Neural cell (in vitro differentiated cells): ENCODE measurements around the gene PIGL. TPM values are rescaled to one million over a fixed set of nuclear protein-coding genes. Genes with fewer than 3 reads are reported as not detected.

Source experiments
- H2AFZ ChIP-seq: fragments of 200-600, 300-800 bp; sonication (generic), shearing (Covaris generic); 2 replicates; pipeline ENCODE4 v1.6.0; 2014; ENCODE audit warnings: low read depth, mild to moderate bottlenecking, antibody characterized with exemption, low read length, moderate library complexity
- H3F3A ChIP-seq: fragments of 200-600 bp; shearing (Covaris generic); 2 replicates; pipeline ENCODE4 v1.6.1; 2016; ENCODE audit warnings: mild to moderate bottlenecking, moderate library complexity, mixed read lengths, antibody characterized with exemption, low read length; ENCODE audit not compliant: insufficient read depth, poor library complexity, severe bottlenecking
- H3K27ac ChIP-seq: fragments of 200-600, 300-800 bp; sonication (generic), shearing (Covaris generic); 2 replicates; pipeline ENCODE4 v1.5.1; 2014; ENCODE audit warnings: mild to moderate bottlenecking, low read length, moderate library complexity
- H3K27me3 ChIP-seq: fragments of 300-800, 200-600 bp; sonication (generic), shearing (Covaris generic); 2 replicates; pipeline ENCODE4 v1.6.0; 2014; ENCODE audit warnings: mild to moderate bottlenecking, low read depth, low read length, moderate library complexity; ENCODE audit not compliant: insufficient read depth
- H3K36me3 ChIP-seq: fragments of 300-800, 200-600 bp; sonication (generic), shearing (Covaris generic); 2 replicates; pipeline ENCODE4 v1.5.1; 2014; ENCODE audit warnings: mild to moderate bottlenecking, antibody characterized with exemption, low read length, moderate library complexity; ENCODE audit not compliant: insufficient read depth
- H3K4me2 ChIP-seq: fragments of 300-800, 200-600 bp; sonication (generic), shearing (Covaris generic); 2 replicates; pipeline ENCODE4 v1.6.0; 2014; ENCODE audit warnings: mild to moderate bottlenecking, low read length
- H3K4me3 ChIP-seq: fragments of 300-800, 200-600 bp; sonication (generic), shearing (Covaris generic); 2 replicates; pipeline ENCODE4 v1.5.1; 2014; ENCODE audit warnings: mild to moderate bottlenecking, low read length, moderate library complexity
- H3K79me2 ChIP-seq: fragments of 200-600 bp; shearing (Covaris generic); replicated peaks from 2 replicates; pipeline ENCODE4 v1.6.0; 2014; ENCODE audit warnings: mild to moderate bottlenecking, low read length, moderate library complexity; ENCODE audit not compliant: insufficient read depth
- H3K9ac ChIP-seq: fragments of 300-800, 200-600 bp; sonication (generic), shearing (Covaris generic); 2 replicates; pipeline ENCODE4 v1.6.1; 2016; ENCODE audit warnings: mild to moderate bottlenecking, low read length, mixed read lengths
- H3K9me2 ChIP-seq: fragments of 200-600 bp; shearing (Covaris generic); 2 replicates; pipeline ENCODE4 v1.6.1; 2016; ENCODE audit warnings: mild to moderate bottlenecking, low read length, mixed read lengths; ENCODE audit not compliant: insufficient read depth
- H3K9me3 ChIP-seq: fragments of 200-600, 300-800 bp; sonication (generic), shearing (Covaris generic); 2 replicates; pipeline ENCODE4 v1.6.1; 2016; ENCODE audit warnings: mild to moderate bottlenecking, mixed run types, low read length, moderate library complexity, mixed read lengths
- H4K20me1 ChIP-seq: fragments of 200-600 bp; shearing (Covaris generic); 2 replicates; pipeline ENCODE4 v1.6.1; 2016; ENCODE audit warnings: mild to moderate bottlenecking, mixed run types; ENCODE audit not compliant: insufficient read depth
- EP300 ChIP-seq: fragments of 450-650 bp; conservative IDR thresholded peaks from 2 replicates; pipeline ENCODE4 v1.6.1; 2014; ENCODE audit warnings: antibody characterized with exemption, mild to moderate bottlenecking, moderate library complexity; ENCODE audit not compliant: poor library complexity, severe bottlenecking
- EZH2 ChIP-seq: fragments of 200-600, 300-800 bp; shearing (Covaris generic), sonication (generic); IDR thresholded peaks from 2 replicates; pipeline ENCODE4 v1.6.1; 2014; ENCODE audit warnings: antibody characterized with exemption, low read length, borderline replicate concordance, mild to moderate bottlenecking; ENCODE audit not compliant: insufficient read depth, poor library complexity, severe bottlenecking
- MXI1 ChIP-seq: fragments of 450-650 bp; conservative IDR thresholded peaks from 2 replicates; pipeline ENCODE4 v1.6.1; 2014; ENCODE audit warnings: antibody characterized with exemption, mild to moderate bottlenecking; ENCODE audit not compliant: poor library complexity, severe bottlenecking
- POLR2AphosphoS5 ChIP-seq: IDR thresholded peaks from 2 replicates; pipeline ENCODE4 v1.6.1; 2012
- RAD21 ChIP-seq: fragments of 450-650 bp; conservative IDR thresholded peaks from 2 replicates; pipeline ENCODE4 v1.6.1; 2014; ENCODE audit warnings: antibody characterized with exemption, mild to moderate bottlenecking, moderate library complexity
- SMC3 ChIP-seq: fragments of 450-650 bp; conservative IDR thresholded peaks from 2 replicates; pipeline ENCODE4 v1.6.1; 2014; ENCODE audit warnings: antibody characterized with exemption, mild to moderate bottlenecking, moderate library complexity; ENCODE audit not compliant: poor library complexity
- TAF1 ChIP-seq: IDR thresholded peaks from 2 replicates; pipeline ENCODE4 v1.6.1; 2012; ENCODE audit warnings: low read depth
- polyA plus RNA-seq: library from polyadenylated mRNA; depleted of rRNA; stranded (reverse); fragments of >200 nt; gene quantifications from 2 replicates; pipeline ENCODE4 v1.2.3, GENCODE V29; 2014
- TF ChIP-seq, protein P1 (sequence below): IDR thresholded peaks from 2 replicates; pipeline ENCODE4 v1.6.1; 2012; ENCODE audit warnings: borderline replicate concordance
- TF ChIP-seq, protein P2 (sequence below): fragments of 450-650 bp; IDR thresholded peaks from 2 replicates; pipeline ENCODE4 v1.5.1; 2014; ENCODE audit warnings: antibody characterized with exemption, mild to moderate bottlenecking, moderate library complexity; ENCODE audit not compliant: poor library complexity, severe bottlenecking

PIGL gene
- polyA plus RNA-seq, 1 donor from 2014 or later, result 75.5 TPM

DNA sequence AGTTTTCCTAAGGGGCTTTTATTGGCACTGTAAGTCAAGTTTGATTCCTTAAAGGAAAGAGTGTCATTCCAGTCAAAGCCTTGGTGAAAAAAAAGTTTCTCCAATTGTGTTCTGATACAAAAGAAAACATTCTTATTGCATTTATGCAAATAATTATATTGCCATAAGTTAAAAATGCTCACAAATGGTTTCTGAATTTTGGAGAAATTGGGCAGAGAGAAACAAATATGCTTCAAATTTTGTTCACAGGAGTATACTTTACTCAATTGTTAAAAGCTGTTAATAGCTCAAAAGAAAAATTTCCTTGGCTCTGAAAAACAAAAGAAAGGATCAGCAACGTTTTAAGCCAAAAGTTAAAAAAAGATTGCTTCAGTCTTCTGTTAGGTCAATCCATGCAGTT lies 60.2 kb downstream of the PIGL start:
- no peaks in the 10 kb centered on the region for H3K27me3 ChIP-seq
- H3K9me3 ChIP-seq, result no peaks in the 10 kb centered on the region
- no peaks in the 10 kb centered on the region for H3K9me2 ChIP-seq

DNA sequence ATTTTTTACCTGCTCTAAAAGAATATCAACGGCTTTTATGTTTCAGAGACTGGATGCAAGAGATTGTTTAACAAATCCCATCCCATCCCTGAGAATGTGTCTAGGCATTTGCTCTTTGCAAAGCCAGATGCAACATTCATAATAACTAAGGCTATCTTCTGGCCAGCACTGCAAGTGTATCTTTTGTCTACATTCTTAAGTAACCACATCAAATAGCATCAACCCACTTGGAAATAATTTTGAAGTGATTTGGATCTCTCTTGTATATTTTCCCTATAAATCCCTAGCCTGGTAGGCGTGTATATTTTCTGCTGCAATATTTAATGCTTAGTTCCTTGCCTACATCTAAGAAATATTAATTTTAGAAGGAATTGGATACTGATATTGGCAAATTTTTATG lies 64.3 kb downstream of the PIGL start:
- Histone ChIP-seq H3K79me2 (no peaks in the 10 kb centered on the region), H3K9me3 (no peaks in the 10 kb centered on the region), H3K9me2 (no peaks in the 10 kb centered on the region), H4K20me1 (no peaks in the 10 kb centered on the region), H3K4me2 (no peak overlapping the region), H2AFZ (no peak overlapping the region), H3K36me3 (no peaks in the 10 kb centered on the region), H3K27me3 (no peaks in the 10 kb centered on the region), H3K27ac (no peak overlapping the region), H3K9ac (no peak overlapping the region), H3K4me3 (no peak overlapping the region), H3F3A (no peaks in the 10 kb centered on the region)
- TF ChIP-seq POLR2AphosphoS5, result no peak
- no peak for TF ChIP-seq EP300
- TF ChIP-seq SMC3, result no peak
- TF ChIP-seq RAD21, result no peak
- no peak for TF ChIP-seq EZH2
- no peak for TF ChIP-seq MXI1
- TF ChIP-seq, protein P1, sequence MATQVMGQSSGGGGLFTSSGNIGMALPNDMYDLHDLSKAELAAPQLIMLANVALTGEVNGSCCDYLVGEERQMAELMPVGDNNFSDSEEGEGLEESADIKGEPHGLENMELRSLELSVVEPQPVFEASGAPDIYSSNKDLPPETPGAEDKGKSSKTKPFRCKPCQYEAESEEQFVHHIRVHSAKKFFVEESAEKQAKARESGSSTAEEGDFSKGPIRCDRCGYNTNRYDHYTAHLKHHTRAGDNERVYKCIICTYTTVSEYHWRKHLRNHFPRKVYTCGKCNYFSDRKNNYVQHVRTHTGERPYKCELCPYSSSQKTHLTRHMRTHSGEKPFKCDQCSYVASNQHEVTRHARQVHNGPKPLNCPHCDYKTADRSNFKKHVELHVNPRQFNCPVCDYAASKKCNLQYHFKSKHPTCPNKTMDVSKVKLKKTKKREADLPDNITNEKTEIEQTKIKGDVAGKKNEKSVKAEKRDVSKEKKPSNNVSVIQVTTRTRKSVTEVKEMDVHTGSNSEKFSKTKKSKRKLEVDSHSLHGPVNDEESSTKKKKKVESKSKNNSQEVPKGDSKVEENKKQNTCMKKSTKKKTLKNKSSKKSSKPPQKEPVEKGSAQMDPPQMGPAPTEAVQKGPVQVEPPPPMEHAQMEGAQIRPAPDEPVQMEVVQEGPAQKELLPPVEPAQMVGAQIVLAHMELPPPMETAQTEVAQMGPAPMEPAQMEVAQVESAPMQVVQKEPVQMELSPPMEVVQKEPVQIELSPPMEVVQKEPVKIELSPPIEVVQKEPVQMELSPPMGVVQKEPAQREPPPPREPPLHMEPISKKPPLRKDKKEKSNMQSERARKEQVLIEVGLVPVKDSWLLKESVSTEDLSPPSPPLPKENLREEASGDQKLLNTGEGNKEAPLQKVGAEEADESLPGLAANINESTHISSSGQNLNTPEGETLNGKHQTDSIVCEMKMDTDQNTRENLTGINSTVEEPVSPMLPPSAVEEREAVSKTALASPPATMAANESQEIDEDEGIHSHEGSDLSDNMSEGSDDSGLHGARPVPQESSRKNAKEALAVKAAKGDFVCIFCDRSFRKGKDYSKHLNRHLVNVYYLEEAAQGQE, result no peak
- TF ChIP-seq, protein P2, sequence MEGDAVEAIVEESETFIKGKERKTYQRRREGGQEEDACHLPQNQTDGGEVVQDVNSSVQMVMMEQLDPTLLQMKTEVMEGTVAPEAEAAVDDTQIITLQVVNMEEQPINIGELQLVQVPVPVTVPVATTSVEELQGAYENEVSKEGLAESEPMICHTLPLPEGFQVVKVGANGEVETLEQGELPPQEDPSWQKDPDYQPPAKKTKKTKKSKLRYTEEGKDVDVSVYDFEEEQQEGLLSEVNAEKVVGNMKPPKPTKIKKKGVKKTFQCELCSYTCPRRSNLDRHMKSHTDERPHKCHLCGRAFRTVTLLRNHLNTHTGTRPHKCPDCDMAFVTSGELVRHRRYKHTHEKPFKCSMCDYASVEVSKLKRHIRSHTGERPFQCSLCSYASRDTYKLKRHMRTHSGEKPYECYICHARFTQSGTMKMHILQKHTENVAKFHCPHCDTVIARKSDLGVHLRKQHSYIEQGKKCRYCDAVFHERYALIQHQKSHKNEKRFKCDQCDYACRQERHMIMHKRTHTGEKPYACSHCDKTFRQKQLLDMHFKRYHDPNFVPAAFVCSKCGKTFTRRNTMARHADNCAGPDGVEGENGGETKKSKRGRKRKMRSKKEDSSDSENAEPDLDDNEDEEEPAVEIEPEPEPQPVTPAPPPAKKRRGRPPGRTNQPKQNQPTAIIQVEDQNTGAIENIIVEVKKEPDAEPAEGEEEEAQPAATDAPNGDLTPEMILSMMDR, result no peak
- no peak for TF ChIP-seq TAF1

More for the DNA sequence above, 60.2 kb downstream of the PIGL start:
- Histone ChIP-seq H3K79me2 (no peaks in the 10 kb centered on the region), H3F3A (no peaks in the 10 kb centered on the region), H3K36me3 (no peaks in the 10 kb centered on the region), H3K9ac (no peak overlapping the region), H3K4me2 (no peak overlapping the region), H2AFZ (no peak overlapping the region), H3K4me3 (no peak overlapping the region), H4K20me1 (no peaks in the 10 kb centered on the region), H3K27ac (no peak overlapping the region)
- TF ChIP-seq RAD21 (no peak), POLR2AphosphoS5 (no peak), SMC3 (no peak), EP300 (no peak), MXI1 (no peak), EZH2 (no peak), TAF1 (no peak)
- TF ChIP-seq, protein P1, result no peak
- TF ChIP-seq, protein P2, result no peak
